OCI-LY7 (cell line): ENCODE measurements around the gene APBA3. TPM values are rescaled to one million over a fixed set of nuclear protein-coding genes. Genes with fewer than 3 reads are reported as not detected.
A peak's percentile ranks its signal among the peaks of the same experiment; 100 is the strongest.

Source experiments
- BruUV-seq: library from RNA; stranded (reverse); fragments of 400-500 nt; replicated peaks from 2 replicates; lab custom pipeline; 2021; lab: Mats Ljungman, UMichigan
- CTCF ChIA-PET: fragments of 300-600 bp; sonication (Branson Sonifier 250); formaldehyde crosslinking; loops from one replicate; lab custom pipeline; 2022; ENCODE audit warnings: antibody characterized with exemption; ENCODE audit not compliant: unreplicated experiment; lab: Charles Lee
- POLR2A ChIA-PET: fragments of 300-600 bp; sonication (Branson Sonifier 250); formaldehyde crosslinking; loops from one replicate; lab custom pipeline; 2022; ENCODE audit warnings: antibody characterized with exemption; lab: Charles Lee
- DNase-seq: peaks from one replicate; pipeline ENCODE4 v3.0.0-alpha.2; 2015; ENCODE audit warnings: low spot score
- H2AFZ ChIP-seq: fragments of 200-600 bp; sonication (generic), shearing (Covaris generic); 2 replicates; pipeline ENCODE4 v1.6.1; 2014; ENCODE audit warnings: mild to moderate bottlenecking, antibody characterized with exemption, low read length, moderate library complexity
- H3K27ac ChIP-seq: fragments of 200-600 bp; sonication (generic); 2 replicates; pipeline ENCODE4 v1.5.1; 2014; ENCODE audit warnings: mixed run types, low read depth, mild to moderate bottlenecking, moderate library complexity, low read length, inconsistent platforms; ENCODE audit not compliant: poor library complexity, severe bottlenecking
- H3K36me3 ChIP-seq: fragments of 200-600 bp; sonication (generic); 2 replicates; pipeline ENCODE4 v1.6.1; 2014; ENCODE audit warnings: mild to moderate bottlenecking, antibody characterized with exemption, low read length, moderate library complexity, mixed read lengths; ENCODE audit not compliant: insufficient read depth
- H3K4me1 ChIP-seq: fragments of 200-600 bp; sonication (generic); 2 replicates; pipeline ENCODE4 v1.5.1; 2014; ENCODE audit warnings: mild to moderate bottlenecking, low read length; ENCODE audit not compliant: insufficient read depth, poor library complexity, severe bottlenecking
- H3K4me2 ChIP-seq: fragments of 200-600 bp; sonication (generic); 2 replicates; pipeline ENCODE4 v1.6.1; 2014; ENCODE audit warnings: mild to moderate bottlenecking, low read length
- H3K4me3 ChIP-seq: fragments of 200-600 bp; sonication (generic); 2 replicates; pipeline ENCODE4 v1.5.1; 2014; ENCODE audit warnings: mild to moderate bottlenecking, low read depth, low read length; ENCODE audit not compliant: poor library complexity, severe bottlenecking
- H3K79me2 ChIP-seq: fragments of 200-600 bp; sonication (generic); 2 replicates; pipeline ENCODE4 v1.6.1; 2016; ENCODE audit warnings: low read depth, mild to moderate bottlenecking, low read length, moderate library complexity, mixed read lengths; ENCODE audit not compliant: insufficient read depth
- H3K9me2 ChIP-seq: fragments of 200-600 bp; sonication (generic); 2 replicates; pipeline ENCODE4 v1.6.1; 2016; ENCODE audit warnings: mild to moderate bottlenecking, low read length, mixed read lengths; ENCODE audit not compliant: insufficient read depth
- H3K9me3 ChIP-seq: fragments of 200-600 bp; sonication (generic); 2 replicates; pipeline ENCODE4 v1.6.1; 2014; ENCODE audit warnings: mild to moderate bottlenecking, mixed run types, low read length, mixed read lengths
- H4K20me1 ChIP-seq: fragments of 200-600 bp; sonication (generic); 2 replicates; pipeline ENCODE4 v1.6.1; 2014; ENCODE audit warnings: mild to moderate bottlenecking, antibody characterized with exemption, low read length, moderate library complexity, mixed read lengths; ENCODE audit not compliant: insufficient read depth
- CTCF ChIP-seq: fragments of 200-600 bp; sonication (generic); conservative IDR thresholded peaks from 2 replicates; pipeline ENCODE4 v1.5.1; 2014; ENCODE audit warnings: mild to moderate bottlenecking, antibody characterized with exemption, low read length, moderate library complexity, mixed read lengths
- EZH2phosphoT487 ChIP-seq: fragments of 200-600 bp; sonication (generic); IDR thresholded peaks from 2 replicates; pipeline ENCODE4 v1.6.1; 2018; ENCODE audit warnings: low read depth, borderline replicate concordance, mild to moderate bottlenecking, mixed run types, antibody characterized with exemption, low read length, moderate library complexity, mixed read lengths
- intact Hi-C: fragments of 100-400 bp; cut with micrococcal nuclease; formaldehyde crosslinking; loops from one replicate; pipeline ENCODE4 v1.10.0; 2022; ENCODE audit not compliant: unreplicated experiment
- total RNA-seq, 2 experiments: library from RNA; depleted of rRNA in 1 of 2; stranded (reverse); fragments of >200 nt in 1 of 2; shearing (Covaris generic) in 1 of 2; gene quantifications; 2 replicates each; pipeline ENCODE4 v1.2.3, GENCODE V29; 2014 to 2022

The APBA3 gene
- total RNA-seq, 2 experiments from 2014 or later: 28.7 to 34.7 TPM

- Histone ChIP-seq H3K27ac (peak overlapping the region; percentile 83), H2AFZ (peak overlapping the region; percentile 71; the same call in 1 of the 2 replicates), H3K9me3 (no peaks in the 10 kb centered on the region), H3K36me3 (peaks cover 30% of the 10 kb centered on the region), H3K4me2 (peak overlapping the region; percentile 89), H4K20me1 (no peaks in the 10 kb centered on the region), H3K9me2 (no peaks in the 10 kb centered on the region), H3K4me1 (peaks cover 9% of the 10 kb centered on the region), H3K79me2 (peaks cover 15% of the 10 kb centered on the region), H3K4me3 (peak overlapping the region; percentile 76)
- no peak for TF ChIP-seq CTCF
- TF ChIP-seq EZH2phosphoT487: no peak
- CTCF ChIA-PET: no interaction called here
- DNase-seq: no peak
- no TSS peak for BruUV-seq
- intact Hi-C loops: loop anchor here (5.0 kb wide), 2 partner anchors 50 to 135 kb away; partner anchors contain the start of gene CACTIN
- POLR2A ChIA-PET: interaction anchor here (1.1 to 1.2 kb wide), 3 partner anchors 21 to 49 kb away, joined by 3 to 6 read pairs (median 5); no protein-coding TSS in a partner anchor
Measured at GRCh38 chr19:3762130-3762473, 610 bp upstream of the APBA3 start.

- Histone ChIP-seq H3K27ac (peak overlapping the region; percentile 26), H3K79me2 (peaks cover 15% of the 10 kb centered on the region), H3K4me3 (peak overlapping the region; percentile 77), H3K9me2 (no peaks in the 10 kb centered on the region), H3K9me3 (no peaks in the 10 kb centered on the region), H4K20me1 (no peaks in the 10 kb centered on the region), H2AFZ (peak overlapping the region; percentile 67), H3K4me2 (peak overlapping the region; percentile 89), H3K4me1 (peaks cover 9% of the 10 kb centered on the region), H3K36me3 (peaks cover 21% of the 10 kb centered on the region; the same call in 1 of the 2 replicates)
- CTCF ChIA-PET: interaction anchor here (0.6 kb wide), 1 partner anchor 1926 kb away, joined by 3 read pairs; no protein-coding TSS in a partner anchor
- POLR2A ChIA-PET: interaction anchor here (0.6 kb wide), 2 partner anchors 884 to 1511 kb away, joined by 3 read pairs; no protein-coding TSS in a partner anchor
- TF ChIP-seq EZH2phosphoT487 (no peak), CTCF (no peak)
- peak; percentile 2 for DNase-seq
- no TSS peak for BruUV-seq
- intact Hi-C loops: loop anchor here (5.0 kb wide), 2 partner anchors 51 to 134 kb away; partner anchors contain the start of gene CACTIN
Measured at GRCh38 chr19:3760871-3761361, 576 bp downstream of the APBA3 start.
